ENCODE data around the gene NOTUM. TPM values are rescaled to one million over a fixed set of nuclear protein-coding genes. Genes with fewer than 3 reads are reported as not detected.

NOTUM gene
- total and polyA plus RNA-seq, 2 donors (not counting 3 experiments of a cell fraction or from before 2014, with no cell fraction given) = not detected

- dilution Hi-C loops (cut with MboI; ENCODE audit: extremely low pct_ligation_motif_present, low sequenced_read_pairs) = no loop called here
- Histone ChIP-seq H3K9me3 (replicated peaks; ENCODE audit: control insufficient read depth, insufficient read depth, low read length) (no peaks in the 10 kb centered on the region), H3K79me2 (ENCODE audit: control insufficient read depth, insufficient read depth, low read length) (no peaks in the 10 kb centered on the region), H2AFZ (ENCODE audit: low read depth, low read length) (no peak overlapping the region), H3K4me1 (ENCODE audit: control insufficient read depth, extremely low read depth, insufficient read depth, low read length) (peaks cover 2% of the 10 kb centered on the region), H3K27ac (ENCODE audit: insufficient read depth, low read depth, low read length) (no peak overlapping the region), H3K36me3 (ENCODE audit: control insufficient read depth in 2 of 2, extremely low read depth in 1 of 2, insufficient read depth in 2 of 2, low read length in 2 of 2) (no peaks in the 10 kb centered on the region), H3K27me3 (ENCODE audit: control insufficient read depth in 2 of 2, insufficient read depth in 2 of 2, low read length in 2 of 2) (no peaks in the 10 kb centered on the region), H3K9ac (replicated peaks; ENCODE audit: extremely low read depth, insufficient read depth, low read length) (no peak overlapping the region), H3K9me1 (replicated peaks; ENCODE audit: control insufficient read depth, extremely low read depth, insufficient read depth, low read length) (no peaks in the 10 kb centered on the region), H4K20me1 (replicated peaks; ENCODE audit: control insufficient read depth, extremely low read depth, insufficient read depth, low read length) (no peaks in the 10 kb centered on the region), H3K4me3 (replicated peaks in 1 of 3; ENCODE audit: insufficient read depth in 1 of 3, low read depth in 1 of 3, low read length in 3 of 3) (no peak overlapping the region), H3K4me2 (ENCODE audit: insufficient read depth, low read length) (no peak overlapping the region)
- CTCF ChIA-PET = interaction anchor here (1.2 to 2.0 kb wide), 3 partner anchors 23 to 37 kb away, joined by 3 to 12 read pairs (median 8); no protein-coding TSS in a partner anchor
- no TSS peak for BruUV-seq (replicated peaks)
- FAIRE-seq (no peak), DNase-seq (ENCODE audit: low read depth, low spot score) (no peak)
- TF ChIP-seq CTCF (IDR thresholded peaks at IDR 0.05; ENCODE audit: extremely low read depth in 1 of 2, insufficient read depth in 1 of 2, low read depth in 1 of 2, low read length in 2 of 2) (no peak), POLR2A (IDR thresholded peaks at IDR 0.05; ENCODE audit: low read depth, low read length) (no peak), MYC (IDR thresholded peaks at IDR 0.05; ENCODE audit: low read depth, low read length) (no peak), JUN (IDR thresholded peaks at IDR 0.05; ENCODE audit: borderline replicate concordance, insufficient read depth, insufficient read length, low read depth) (no peak), FOS (IDR thresholded peaks at IDR 0.05; ENCODE audit: borderline replicate concordance, insufficient read depth, low read length) (no peak), POLR2AphosphoS5 (IDR thresholded peaks at IDR 0.05; ENCODE audit: insufficient read depth, low read depth, low read length) (no peak), GATA2 (IDR thresholded peaks at IDR 0.05; ENCODE audit: insufficient read depth, insufficient read length, low read depth, low read length) (no peak), EZH2 (IDR thresholded peaks at IDR 0.05; ENCODE audit: borderline replicate concordance, low read depth, low read length, severe bottlenecking) (no peak)
- TF ChIP-seq, protein P1, sequence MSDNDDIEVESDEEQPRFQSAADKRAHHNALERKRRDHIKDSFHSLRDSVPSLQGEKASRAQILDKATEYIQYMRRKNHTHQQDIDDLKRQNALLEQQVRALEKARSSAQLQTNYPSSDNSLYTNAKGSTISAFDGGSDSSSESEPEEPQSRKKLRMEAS (IDR thresholded peaks at IDR 0.05; ENCODE audit: insufficient read depth, insufficient read length) = no peak
- POLR2A ChIA-PET = no interaction called here
- intact Hi-C loops (cut with micrococcal nuclease) = no loop called here
Observed at GRCh38 chr17:81996757-81997441, 35.9 kb upstream of the NOTUM start.

Data from endothelial cell of umbilical vein (primary cell).